ENCODE data around the gene HTRA2.

The HTRA2 gene

DNA sequence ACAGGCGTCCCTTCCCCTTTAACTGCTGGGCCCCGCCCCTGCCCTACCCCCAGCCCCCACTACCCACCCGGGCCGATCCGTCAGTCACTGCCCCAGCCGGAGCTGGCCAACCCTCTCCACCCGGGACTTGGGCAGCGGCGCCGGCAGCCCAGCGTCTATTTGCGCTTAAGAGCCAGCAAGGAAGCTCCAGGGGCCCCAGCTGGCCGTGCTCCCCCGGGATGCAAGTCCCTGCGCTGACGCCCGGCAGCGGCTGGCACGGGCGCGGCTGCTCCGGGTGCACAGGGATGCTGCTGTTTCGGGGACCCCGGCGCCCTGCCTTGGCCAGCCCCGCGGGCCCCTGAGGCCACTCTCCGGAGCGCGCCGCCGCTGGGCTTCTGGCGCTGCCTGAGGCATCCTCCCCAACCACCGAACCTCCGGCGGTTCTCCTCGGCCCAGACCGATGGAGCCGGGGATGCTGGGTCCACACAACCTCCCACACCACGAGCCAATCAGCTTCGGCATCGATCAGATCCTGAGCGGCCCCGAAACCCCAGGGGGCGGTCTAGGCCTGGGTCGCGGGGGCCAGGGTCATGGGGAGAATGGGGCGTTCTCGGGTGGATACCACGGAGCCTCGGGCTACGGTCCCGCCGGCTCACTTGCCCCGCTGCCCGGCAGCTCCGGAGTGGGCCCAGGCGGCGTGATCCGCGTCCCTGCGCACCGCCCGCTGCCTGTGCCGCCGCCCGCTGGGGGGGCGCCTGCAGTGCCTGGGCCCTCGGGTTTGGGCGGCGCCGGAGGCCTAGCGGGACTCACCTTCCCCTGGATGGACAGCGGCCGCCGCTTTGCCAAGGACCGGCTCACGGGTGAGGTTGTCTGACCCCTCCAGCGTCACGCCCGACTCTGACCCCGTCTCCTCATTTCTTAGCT lies 15.1 kb upstream of the HTRA2 start, which contains the start of gene TLX2:
Gene TLX2, plus strand, starts transcription at position 83 of the 903 bp plus-strand sequence. Its CDS starts 357 bp downstream, at position 440.
- H2AFZ ChIP-seq (ENCODE audit: low read length), result peak within 1 kb of the TSS; percentile 88
- H3K4me3 ChIP-seq (ENCODE audit: low read length in 2 of 2), result peak within 1 kb of the TSS in 1 of 2 donors; percentile 42
- H4K8ac ChIP-seq (ENCODE audit: low read depth, low read length), result no peak within 1 kb of the TSS
- peak within 1 kb of the TSS; percentile 35 for H2BK15ac ChIP-seq (ENCODE audit: low read length)
- peaks cover 2 to 4% of the 10 kb centered on the region in 2 donors for H3K4me1 ChIP-seq (ENCODE audit: control insufficient read depth in 2 of 2, insufficient read depth in 1 of 2, low read depth in 1 of 2, low read length in 2 of 2)
- peaks cover 45 to 98% (median 95%) of the 10 kb centered on the region in 3 experiments for H3K27me3 ChIP-seq (ENCODE audit: control insufficient read depth in 3 of 3, insufficient read depth in 3 of 3, low read depth in 1 of 3, low read length in 3 of 3)
- no peak within 1 kb of the TSS for H3K14ac ChIP-seq (ENCODE audit: low read length)
- H3K9ac ChIP-seq (ENCODE audit: low read depth, low read length, poor library complexity), result peak within 1 kb of the TSS; percentile 35
- WGBS, 2 donors (ENCODE audit: extremely low coverage in 2 of 2, insufficient read length in 2 of 2, insufficient replicate concordance in 1 of 2), result no CpG with 5 or more reads among the region's 82 CpGs
- H4K91ac ChIP-seq (ENCODE audit: low read depth, low read length, poor library complexity), result no peak within 1 kb of the TSS
- H3K18ac ChIP-seq (ENCODE audit: low read length), result peak within 1 kb of the TSS; percentile 46
- no peak within 1 kb of the TSS for H3K4me2 ChIP-seq (ENCODE audit: insufficient read depth, low read length, poor library complexity, severe bottlenecking)
- peak within 1 kb of the TSS; percentile 57 for H2AK5ac ChIP-seq (ENCODE audit: low read depth, low read length)
- peak within 1 kb of the TSS; percentile 82 for H3K23ac ChIP-seq (ENCODE audit: low read depth, low read length, poor library complexity)
- H3K27ac ChIP-seq (replicated peaks; ENCODE audit: low read length), result no peak within 1 kb of the TSS
- no peaks in the 10 kb centered on the region for H3K79me1 ChIP-seq (ENCODE audit: low read depth, low read length)
- DNase-seq (ENCODE audit: low spot score), result no peak
- no peak within 1 kb of the TSS for H2BK120ac ChIP-seq (ENCODE audit: low read depth, low read length)
- peaks cover 5 to 14% of the 10 kb centered on the region in 2 donors for H3K9me3 ChIP-seq (replicated peaks in 1 of 2; ENCODE audit: control insufficient read depth in 2 of 2, insufficient read depth in 1 of 2, low read depth in 1 of 2, low read length in 2 of 2)
- H2BK12ac ChIP-seq (ENCODE audit: low read length), result peak within 1 kb of the TSS; percentile 46
- H3K36me3 ChIP-seq (replicated peaks in 1 of 2; ENCODE audit: control insufficient read depth in 2 of 2, insufficient read depth in 2 of 2, low read length in 2 of 2), result no peaks in the 10 kb centered on the region
- no peak within 1 kb of the TSS for H2BK5ac ChIP-seq (ENCODE audit: low read length)
- no peak within 1 kb of the TSS for H3K4ac ChIP-seq (ENCODE audit: low read length)

DNA sequence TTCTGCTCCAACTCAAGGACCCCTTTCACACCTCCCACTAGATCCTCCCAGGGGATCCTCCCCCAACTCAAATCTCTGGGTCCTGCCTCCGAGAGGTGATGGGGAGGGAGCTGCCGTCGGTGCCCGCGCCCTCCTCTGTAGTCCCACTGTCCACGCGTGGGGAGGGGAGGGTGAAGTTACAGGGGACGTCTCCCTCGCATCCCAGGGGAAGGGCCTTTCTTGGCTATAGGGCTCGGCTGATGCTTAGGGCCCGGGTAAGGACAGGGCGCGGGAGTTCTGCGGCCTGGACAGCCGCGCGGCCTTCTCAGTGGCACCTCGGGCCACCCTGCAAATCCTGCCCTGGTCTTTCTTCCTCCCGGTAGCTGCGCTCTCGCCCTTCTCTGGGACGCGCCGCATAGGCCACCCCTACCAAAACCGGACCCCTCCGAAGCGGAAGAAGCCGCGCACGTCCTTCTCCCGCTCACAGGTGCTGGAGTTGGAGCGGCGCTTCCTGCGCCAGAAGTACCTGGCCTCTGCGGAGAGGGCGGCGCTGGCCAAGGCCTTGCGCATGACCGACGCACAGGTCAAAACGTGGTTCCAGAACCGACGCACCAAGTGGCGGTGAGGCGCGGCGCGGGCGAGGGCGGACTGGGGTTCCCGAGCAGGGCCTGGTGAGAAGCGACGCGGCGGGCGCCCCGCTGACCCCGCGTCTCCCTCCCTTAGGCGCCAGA lies 14.3 kb upstream of the HTRA2 start:
- Histone ChIP-seq H2AK5ac (ENCODE audit: low read depth, low read length) (peak overlapping the region; percentile 48), H3K27ac (replicated peaks; ENCODE audit: low read length) (no peak overlapping the region), H3K4me2 (ENCODE audit: insufficient read depth, low read length, poor library complexity, severe bottlenecking) (peak overlapping the region; percentile 44), H2BK12ac (ENCODE audit: low read length) (peak overlapping the region; percentile 77), H3K36me3 (replicated peaks in 1 of 2; ENCODE audit: control insufficient read depth in 2 of 2, insufficient read depth in 2 of 2, low read length in 2 of 2) (no peaks in the 10 kb centered on the region), H3K9me3 (replicated peaks in 1 of 2; ENCODE audit: control insufficient read depth in 2 of 2, insufficient read depth in 1 of 2, low read depth in 1 of 2, low read length in 2 of 2) (peaks cover 5 to 10% of the 10 kb centered on the region in 2 donors), H3K4ac (ENCODE audit: low read length) (no peak overlapping the region), H3K14ac (ENCODE audit: low read length) (no peak overlapping the region), H4K8ac (ENCODE audit: low read depth, low read length) (peak overlapping the region; percentile 75), H2AFZ (ENCODE audit: low read length) (peak overlapping the region; percentile 88), H3K4me1 (ENCODE audit: control insufficient read depth in 2 of 2, insufficient read depth in 1 of 2, low read depth in 1 of 2, low read length in 2 of 2) (peaks cover 2 to 4% of the 10 kb centered on the region in 2 donors), H3K23ac (ENCODE audit: low read depth, low read length, poor library complexity) (peak overlapping the region; percentile 82), H2BK120ac (ENCODE audit: low read depth, low read length) (no peak overlapping the region), H3K4me3 (ENCODE audit: low read length in 2 of 2) (peak overlapping the region in 1 of 2 donors; percentile 49), H3K18ac (ENCODE audit: low read length) (peak overlapping the region; percentile 40), H3K9ac (ENCODE audit: low read depth, low read length, poor library complexity) (peak overlapping the region; percentile 83), H2BK15ac (ENCODE audit: low read length) (no peak overlapping the region), H2BK5ac (ENCODE audit: low read length) (no peak overlapping the region), H3K79me1 (ENCODE audit: low read depth, low read length) (no peaks in the 10 kb centered on the region), H3K27me3 (ENCODE audit: control insufficient read depth in 3 of 3, insufficient read depth in 3 of 3, low read depth in 1 of 3, low read length in 3 of 3) (peaks cover 44 to 98% (median 93%) of the 10 kb centered on the region in 3 experiments), H4K91ac (ENCODE audit: low read depth, low read length, poor library complexity) (no peak overlapping the region)
- whole genome bisulfite sequencing, 2 donors (ENCODE audit: extremely low coverage in 2 of 2, insufficient read length in 2 of 2, insufficient replicate concordance in 1 of 2), result no CpG with 5 or more reads among the region's 60 CpGs
- DNase-seq (ENCODE audit: low spot score), result no peak

DNA sequence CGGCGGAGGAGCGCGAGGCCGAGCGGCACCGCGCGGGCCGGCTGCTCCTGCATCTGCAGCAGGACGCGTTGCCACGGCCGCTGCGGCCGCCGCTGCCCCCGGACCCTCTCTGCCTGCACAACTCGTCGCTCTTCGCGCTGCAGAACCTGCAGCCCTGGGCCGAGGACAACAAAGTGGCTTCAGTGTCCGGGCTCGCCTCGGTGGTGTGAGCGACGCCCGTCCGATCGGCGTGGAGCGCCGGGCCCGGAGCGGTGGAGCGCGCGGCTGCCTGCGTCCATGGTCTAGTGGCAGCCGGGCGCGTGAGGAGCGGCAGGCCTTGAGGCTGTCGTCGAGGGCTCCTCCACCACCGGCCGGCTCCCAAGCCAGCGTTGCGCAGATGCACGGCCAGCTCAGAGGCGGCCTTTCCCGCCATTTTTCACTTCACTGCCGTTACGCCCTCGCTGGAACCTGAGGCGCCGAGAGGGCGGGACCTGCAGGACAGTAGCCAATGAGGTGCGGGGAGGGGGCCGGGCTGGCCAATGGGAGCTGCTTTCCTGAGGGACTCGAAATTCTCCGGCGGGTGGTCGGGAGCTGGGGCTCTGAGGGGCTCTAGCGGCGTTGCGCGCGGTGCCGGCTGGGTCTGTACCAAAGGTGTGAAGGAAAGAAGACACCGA lies 13.6 kb upstream of the HTRA2 start:
- no peak overlapping the region for H2BK15ac ChIP-seq (ENCODE audit: low read length)
- peaks cover 2 to 4% of the 10 kb centered on the region in 2 donors for H3K4me1 ChIP-seq (ENCODE audit: control insufficient read depth in 2 of 2, insufficient read depth in 1 of 2, low read depth in 1 of 2, low read length in 2 of 2)
- H2BK5ac ChIP-seq (ENCODE audit: low read length), result no peak overlapping the region
- peak overlapping the region; percentile 20 to 70 for H3K4me3 ChIP-seq (ENCODE audit: low read length in 2 of 2)
- no peak for DNase-seq (ENCODE audit: low spot score)
- no peak overlapping the region for H3K4ac ChIP-seq (ENCODE audit: low read length)
- H2AFZ ChIP-seq (ENCODE audit: low read length), result peak overlapping the region; percentile 88
- no peak overlapping the region for H2BK12ac ChIP-seq (ENCODE audit: low read length)
- no peak overlapping the region for H4K91ac ChIP-seq (ENCODE audit: low read depth, low read length, poor library complexity)
- H3K9me3 ChIP-seq (replicated peaks in 1 of 2; ENCODE audit: control insufficient read depth in 2 of 2, insufficient read depth in 1 of 2, low read depth in 1 of 2, low read length in 2 of 2), result peaks cover 5 to 10% of the 10 kb centered on the region in 2 donors
- H3K9ac ChIP-seq (ENCODE audit: low read depth, low read length, poor library complexity), result peak overlapping the region; percentile 83
- H3K4me2 ChIP-seq (ENCODE audit: insufficient read depth, low read length, poor library complexity, severe bottlenecking), result peak overlapping the region; percentile 44
- H2BK120ac ChIP-seq (ENCODE audit: low read depth, low read length), result no peak overlapping the region
- H3K27me3 ChIP-seq (ENCODE audit: control insufficient read depth in 3 of 3, insufficient read depth in 3 of 3, low read depth in 1 of 3, low read length in 3 of 3), result peaks cover 44 to 98% (median 91%) of the 10 kb centered on the region in 3 experiments
- H3K27ac ChIP-seq (replicated peaks; ENCODE audit: low read length), result no peak overlapping the region
- peak overlapping the region; percentile 4 for H3K23ac ChIP-seq (ENCODE audit: low read depth, low read length, poor library complexity)
- no peaks in the 10 kb centered on the region for H3K36me3 ChIP-seq (replicated peaks in 1 of 2; ENCODE audit: control insufficient read depth in 2 of 2, insufficient read depth in 2 of 2, low read length in 2 of 2)
- no peaks in the 10 kb centered on the region for H3K79me1 ChIP-seq (ENCODE audit: low read depth, low read length)
- H4K8ac ChIP-seq (ENCODE audit: low read depth, low read length), result peak overlapping the region; percentile 75
- no CpG with 5 or more reads among the region's 72 CpGs for WGBS, 2 donors (ENCODE audit: extremely low coverage in 2 of 2, insufficient read length in 2 of 2, insufficient replicate concordance in 1 of 2)
- peak overlapping the region; percentile 69 for H3K18ac ChIP-seq (ENCODE audit: low read length)
- H3K14ac ChIP-seq (ENCODE audit: low read length), result no peak overlapping the region
- H2AK5ac ChIP-seq (ENCODE audit: low read depth, low read length), result no peak overlapping the region

Data from neuronal stem cell (in vitro differentiated cells).